HepG2 (cell line): ENCODE measurements around the gene ABHD3. TPM values are rescaled to one million over a fixed set of nuclear protein-coding genes. Genes with fewer than 3 reads are reported as not detected.

ENCODE experiments used
- CEBPB ChIP-seq: IDR thresholded peaks from 2 replicates; pipeline ENCODE4 v1.6.1; 2011; ENCODE audit warnings: low read depth, low read length, improper control_type of control experiment, borderline replicate concordance
- GABPA ChIP-seq, 2 experiments: IDR thresholded peaks; 2 replicates each; pipeline ENCODE4 v1.6.1; 2011 to 2016; ENCODE audit warnings: low read depth in 2 of 2, low read length in 1 of 2, missing biosample characterization in 1 of 2, missing genetic modification characterization in 1 of 2
- HOXA3 ChIP-seq: sonication (generic); formaldehyde crosslinking; IDR thresholded peaks from 2 replicates; pipeline ENCODE4 v1.5.0; 2020; ENCODE audit warnings: missing genetic modification reagents
- KDM2A ChIP-seq: sonication (generic); formaldehyde crosslinking; IDR thresholded peaks from 2 replicates; pipeline ENCODE4 v1.4.0; 2020; ENCODE audit warnings: low read depth, missing genetic modification reagents, borderline replicate concordance
- RARG ChIP-seq: sonication (generic); formaldehyde crosslinking; IDR thresholded peaks from 2 replicates; pipeline ENCODE4 v1.4.0; 2020; ENCODE audit warnings: low read depth, mild to moderate bottlenecking, missing genetic modification reagents
- TAF15 ChIP-seq: fragments of 200-400 bp; formaldehyde crosslinking; IDR thresholded peaks from one replicate; pipeline ENCODE4 v1.6.1; 2018; ENCODE audit warnings: mild to moderate bottlenecking, low read depth, low read length; ENCODE audit not compliant: poor library complexity, severe bottlenecking
- TRIM24 ChIP-seq: sonication (generic); formaldehyde crosslinking; IDR thresholded peaks from 2 replicates; pipeline ENCODE4 v1.8.0; 2022; ENCODE audit warnings: mild to moderate bottlenecking, missing genetic modification reagents
- ZFY ChIP-seq: sonication (generic); formaldehyde crosslinking; IDR thresholded peaks from 2 replicates; pipeline ENCODE4 v1.4.0; 2020; ENCODE audit warnings: missing genetic modification reagents
- ZNF326 ChIP-seq: sonication (generic); formaldehyde crosslinking; IDR thresholded peaks from 2 replicates; pipeline ENCODE4 v1.4.0; 2020; ENCODE audit warnings: missing genetic modification reagents, borderline replicate concordance
- ZNF34 ChIP-seq: sonication (generic); formaldehyde crosslinking; IDR thresholded peaks from 2 replicates; pipeline ENCODE4 v1.4.0; 2020; ENCODE audit warnings: mild to moderate bottlenecking, missing genetic modification reagents, borderline replicate concordance
- ZNF510 ChIP-seq: sonication (generic); formaldehyde crosslinking; IDR thresholded peaks from 2 replicates; pipeline ENCODE4 v1.4.0; 2020; ENCODE audit warnings: low read depth, mild to moderate bottlenecking, missing genetic modification reagents
- polyA plus RNA-seq, 8 experiments: library from polyadenylated mRNA; depleted of rRNA in 3 of 8; stranded (reverse) in 7 of 8; unstranded in 1 of 8; fragments of >200 nt; fragmentation: Illumina TruSeq in 4 of 8; extraction: Trizol in 4 of 8; gene quantifications; 2 replicates each; pipeline versions ENCODE4 v1.2.1 to v1.2.3, GENCODE V29; 2011 to 2016; ENCODE audit warnings: low read depth in 4 of 8, missing spikeins in 1 of 8, mixed read lengths in 1 of 8; ENCODE audit not compliant: insufficient read depth in 1 of 8
- total RNA-seq, 5 experiments: library from RNA; depleted of rRNA; stranded (reverse); fragments of >200 nt; fragmentation: Illumina TruSeq; extraction: Trizol; gene quantifications; 2 replicates each; pipeline ENCODE4 v1.2.3, GENCODE V29; 2016; ENCODE audit warnings: low read depth in 1 of 5
- TF ChIP-seq, protein P1 (sequence below): sonication (generic); formaldehyde crosslinking; IDR thresholded peaks from 2 replicates; pipeline ENCODE4 v1.5.0; 2020; ENCODE audit warnings: missing genetic modification reagents
- TF ChIP-seq, protein P2 (sequence below): sonication (generic); formaldehyde crosslinking; IDR thresholded peaks from 2 replicates; pipeline ENCODE4 v1.4.0; 2020; ENCODE audit warnings: mild to moderate bottlenecking, missing genetic modification reagents
- TF ChIP-seq, protein P3 (sequence below): sonication (generic); formaldehyde crosslinking; IDR thresholded peaks from 2 replicates; pipeline ENCODE4 v1.8.1; 2023; ENCODE audit warnings: mild to moderate bottlenecking, inconsistent platforms, moderate library complexity, missing genetic modification reagents, borderline replicate concordance
- TF ChIP-seq, protein P4 (sequence below): sonication (generic); formaldehyde crosslinking; IDR thresholded peaks from 2 replicates; pipeline ENCODE4 v1.4.0; 2020; ENCODE audit warnings: missing genetic modification reagents
- TF ChIP-seq, protein P5 (sequence below): sonication (generic); formaldehyde crosslinking; conservative IDR thresholded peaks from 2 replicates; pipeline ENCODE4 v1.4.0; 2020; ENCODE audit warnings: mild to moderate bottlenecking, missing genetic modification reagents, moderate library complexity

Gene ABHD3
- total and polyA plus RNA-seq, 2 of the 13 experiments (the other 11 are each of a cell fraction or from before 2014, with no cell fraction given) = 32.1 to 40.2 TPM

DNA sequence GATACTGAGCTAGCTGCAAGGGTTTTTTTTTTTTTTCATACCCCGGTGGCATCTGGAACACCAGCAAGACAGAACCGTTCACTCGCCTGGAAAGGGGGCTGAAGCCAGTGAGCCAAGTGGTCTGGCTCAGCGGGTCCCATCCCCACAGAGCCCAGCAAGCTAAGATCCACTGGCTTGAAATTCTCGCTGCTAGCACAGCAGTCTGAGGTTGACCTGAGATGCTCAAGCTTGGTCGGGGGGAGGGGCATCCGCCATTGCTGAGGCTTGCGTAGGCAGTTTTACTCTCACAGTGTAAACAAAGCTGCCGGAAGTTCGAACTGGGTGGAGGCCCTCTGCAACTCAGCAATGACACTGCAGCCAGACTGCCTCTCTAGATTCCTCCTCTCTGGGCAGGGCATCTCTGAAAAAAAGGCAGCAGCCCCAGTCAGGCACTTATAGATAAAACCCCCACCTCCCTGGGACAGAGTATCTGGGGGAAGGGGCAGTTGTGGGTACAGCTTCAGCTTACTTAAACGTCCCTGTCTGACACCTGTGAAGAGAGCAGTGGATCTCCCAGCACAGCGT, 31.0 kb upstream of the ABHD3 start (continued):
- TF ChIP-seq TRIM24 (CRISPR knock-in tag) (0 out of 2 replicates have a peak, but pooled peaks have one; percentile 3), ZFY (peak; percentile 51), RARG (CRISPR knock-in tag) (no peak), ZNF510 (CRISPR knock-in tag) (no peak), TAF15 (no peak), HOXA3 (CRISPR knock-in tag) (peak; percentile 92), KDM2A (CRISPR knock-in tag) (0 out of 2 replicates have a peak, but pooled peaks have one; percentile 35), ZNF34 (CRISPR knock-in tag) (no peak), GABPA (IDR thresholded peaks at IDR 0.05; ENCODE audit: low read depth, low read length) (no peak), GABPA (CRISPR knock-in tag; IDR thresholded peaks at IDR 0.05; ENCODE audit: low read depth) (peak; percentile 82), CEBPB (peak; percentile 20; the same call in 1 of the 2 replicates), ZNF326 (CRISPR knock-in tag) (no peak)
- TF ChIP-seq, protein P1, sequence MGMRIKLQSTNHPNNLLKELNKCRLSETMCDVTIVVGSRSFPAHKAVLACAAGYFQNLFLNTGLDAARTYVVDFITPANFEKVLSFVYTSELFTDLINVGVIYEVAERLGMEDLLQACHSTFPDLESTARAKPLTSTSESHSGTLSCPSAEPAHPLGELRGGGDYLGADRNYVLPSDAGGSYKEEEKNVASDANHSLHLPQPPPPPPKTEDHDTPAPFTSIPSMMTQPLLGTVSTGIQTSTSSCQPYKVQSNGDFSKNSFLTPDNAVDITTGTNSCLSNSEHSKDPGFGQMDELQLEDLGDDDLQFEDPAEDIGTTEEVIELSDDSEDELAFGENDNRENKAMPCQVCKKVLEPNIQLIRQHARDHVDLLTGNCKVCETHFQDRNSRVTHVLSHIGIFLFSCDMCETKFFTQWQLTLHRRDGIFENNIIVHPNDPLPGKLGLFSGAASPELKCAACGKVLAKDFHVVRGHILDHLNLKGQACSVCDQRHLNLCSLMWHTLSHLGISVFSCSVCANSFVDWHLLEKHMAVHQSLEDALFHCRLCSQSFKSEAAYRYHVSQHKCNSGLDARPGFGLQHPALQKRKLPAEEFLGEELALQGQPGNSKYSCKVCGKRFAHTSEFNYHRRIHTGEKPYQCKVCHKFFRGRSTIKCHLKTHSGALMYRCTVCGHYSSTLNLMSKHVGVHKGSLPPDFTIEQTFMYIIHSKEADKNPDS (CRISPR knock-in tag) = no peak
- TF ChIP-seq, protein P2, sequence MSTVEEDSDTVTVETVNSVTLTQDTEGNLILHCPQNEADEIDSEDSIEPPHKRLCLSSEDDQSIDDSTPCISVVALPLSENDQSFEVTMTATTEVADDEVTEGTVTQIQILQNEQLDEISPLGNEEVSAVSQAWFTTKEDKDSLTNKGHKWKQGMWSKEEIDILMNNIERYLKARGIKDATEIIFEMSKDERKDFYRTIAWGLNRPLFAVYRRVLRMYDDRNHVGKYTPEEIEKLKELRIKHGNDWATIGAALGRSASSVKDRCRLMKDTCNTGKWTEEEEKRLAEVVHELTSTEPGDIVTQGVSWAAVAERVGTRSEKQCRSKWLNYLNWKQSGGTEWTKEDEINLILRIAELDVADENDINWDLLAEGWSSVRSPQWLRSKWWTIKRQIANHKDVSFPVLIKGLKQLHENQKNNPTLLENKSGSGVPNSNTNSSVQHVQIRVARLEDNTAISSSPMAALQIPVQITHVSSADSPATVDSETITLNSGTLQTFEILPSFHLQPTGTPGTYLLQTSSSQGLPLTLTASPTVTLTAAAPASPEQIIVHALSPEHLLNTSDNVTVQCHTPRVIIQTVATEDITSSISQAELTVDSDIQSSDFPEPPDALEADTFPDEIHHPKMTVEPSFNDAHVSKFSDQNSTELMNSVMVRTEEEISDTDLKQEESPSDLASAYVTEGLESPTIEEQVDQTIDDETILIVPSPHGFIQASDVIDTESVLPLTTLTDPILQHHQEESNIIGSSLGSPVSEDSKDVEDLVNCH = no peak
- TF ChIP-seq, protein P3, sequence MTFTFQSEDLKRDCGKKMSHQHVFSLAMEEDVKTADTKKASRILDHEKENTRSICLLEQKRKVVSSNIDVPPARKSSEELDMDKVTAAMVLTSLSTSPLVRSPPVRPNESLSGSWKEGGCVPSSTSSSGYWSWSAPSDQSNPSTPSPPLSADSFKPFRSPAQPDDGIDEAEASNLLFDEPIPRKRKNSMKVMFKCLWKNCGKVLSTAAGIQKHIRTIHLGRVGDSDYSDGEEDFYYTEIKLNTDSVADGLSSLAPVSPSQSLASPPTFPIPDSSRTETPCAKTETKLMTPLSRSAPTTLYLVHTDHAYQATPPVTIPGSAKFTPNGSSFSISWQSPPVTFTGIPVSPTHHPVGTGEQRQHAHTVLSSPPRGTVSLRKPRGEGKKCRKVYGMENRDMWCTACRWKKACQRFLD (CRISPR knock-in tag) = no peak
- TF ChIP-seq, protein P4, sequence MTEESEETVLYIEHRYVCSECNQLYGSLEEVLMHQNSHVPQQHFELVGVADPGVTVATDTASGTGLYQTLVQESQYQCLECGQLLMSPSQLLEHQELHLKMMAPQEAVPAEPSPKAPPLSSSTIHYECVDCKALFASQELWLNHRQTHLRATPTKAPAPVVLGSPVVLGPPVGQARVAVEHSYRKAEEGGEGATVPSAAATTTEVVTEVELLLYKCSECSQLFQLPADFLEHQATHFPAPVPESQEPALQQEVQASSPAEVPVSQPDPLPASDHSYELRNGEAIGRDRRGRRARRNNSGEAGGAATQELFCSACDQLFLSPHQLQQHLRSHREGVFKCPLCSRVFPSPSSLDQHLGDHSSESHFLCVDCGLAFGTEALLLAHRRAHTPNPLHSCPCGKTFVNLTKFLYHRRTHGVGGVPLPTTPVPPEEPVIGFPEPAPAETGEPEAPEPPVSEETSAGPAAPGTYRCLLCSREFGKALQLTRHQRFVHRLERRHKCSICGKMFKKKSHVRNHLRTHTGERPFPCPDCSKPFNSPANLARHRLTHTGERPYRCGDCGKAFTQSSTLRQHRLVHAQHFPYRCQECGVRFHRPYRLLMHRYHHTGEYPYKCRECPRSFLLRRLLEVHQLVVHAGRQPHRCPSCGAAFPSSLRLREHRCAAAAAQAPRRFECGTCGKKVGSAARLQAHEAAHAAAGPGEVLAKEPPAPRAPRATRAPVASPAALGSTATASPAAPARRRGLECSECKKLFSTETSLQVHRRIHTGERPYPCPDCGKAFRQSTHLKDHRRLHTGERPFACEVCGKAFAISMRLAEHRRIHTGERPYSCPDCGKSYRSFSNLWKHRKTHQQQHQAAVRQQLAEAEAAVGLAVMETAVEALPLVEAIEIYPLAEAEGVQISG (CRISPR knock-in tag) = peak; percentile 76
- TF ChIP-seq, protein P5, sequence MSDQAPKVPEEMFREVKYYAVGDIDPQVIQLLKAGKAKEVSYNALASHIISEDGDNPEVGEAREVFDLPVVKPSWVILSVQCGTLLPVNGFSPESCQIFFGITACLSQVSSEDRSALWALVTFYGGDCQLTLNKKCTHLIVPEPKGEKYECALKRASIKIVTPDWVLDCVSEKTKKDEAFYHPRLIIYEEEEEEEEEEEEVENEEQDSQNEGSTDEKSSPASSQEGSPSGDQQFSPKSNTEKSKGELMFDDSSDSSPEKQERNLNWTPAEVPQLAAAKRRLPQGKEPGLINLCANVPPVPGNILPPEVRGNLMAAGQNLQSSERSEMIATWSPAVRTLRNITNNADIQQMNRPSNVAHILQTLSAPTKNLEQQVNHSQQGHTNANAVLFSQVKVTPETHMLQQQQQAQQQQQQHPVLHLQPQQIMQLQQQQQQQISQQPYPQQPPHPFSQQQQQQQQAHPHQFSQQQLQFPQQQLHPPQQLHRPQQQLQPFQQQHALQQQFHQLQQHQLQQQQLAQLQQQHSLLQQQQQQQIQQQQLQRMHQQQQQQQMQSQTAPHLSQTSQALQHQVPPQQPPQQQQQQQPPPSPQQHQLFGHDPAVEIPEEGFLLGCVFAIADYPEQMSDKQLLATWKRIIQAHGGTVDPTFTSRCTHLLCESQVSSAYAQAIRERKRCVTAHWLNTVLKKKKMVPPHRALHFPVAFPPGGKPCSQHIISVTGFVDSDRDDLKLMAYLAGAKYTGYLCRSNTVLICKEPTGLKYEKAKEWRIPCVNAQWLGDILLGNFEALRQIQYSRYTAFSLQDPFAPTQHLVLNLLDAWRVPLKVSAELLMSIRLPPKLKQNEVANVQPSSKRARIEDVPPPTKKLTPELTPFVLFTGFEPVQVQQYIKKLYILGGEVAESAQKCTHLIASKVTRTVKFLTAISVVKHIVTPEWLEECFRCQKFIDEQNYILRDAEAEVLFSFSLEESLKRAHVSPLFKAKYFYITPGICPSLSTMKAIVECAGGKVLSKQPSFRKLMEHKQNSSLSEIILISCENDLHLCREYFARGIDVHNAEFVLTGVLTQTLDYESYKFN (CRISPR knock-in tag) = peak; percentile 38
